Jurkat, Clone E6-1 (cell line): ENCODE data around the gene SLC45A3.
A peak's percentile ranks its signal among the peaks of the same experiment; 100 is the strongest.

Experiments
- DNase-seq: peaks from one replicate; pipeline ENCODE4 v3.0.0-alpha.2; 2011; ENCODE audit warnings: low read depth, low spot score
- H3K4me3 ChIP-seq: 2 replicates; pipeline ENCODE4 v1.5.1; 2011; ENCODE audit warnings: mild to moderate bottlenecking, low read length, control low read depth, moderate library complexity

Gene SLC45A3

DNA sequence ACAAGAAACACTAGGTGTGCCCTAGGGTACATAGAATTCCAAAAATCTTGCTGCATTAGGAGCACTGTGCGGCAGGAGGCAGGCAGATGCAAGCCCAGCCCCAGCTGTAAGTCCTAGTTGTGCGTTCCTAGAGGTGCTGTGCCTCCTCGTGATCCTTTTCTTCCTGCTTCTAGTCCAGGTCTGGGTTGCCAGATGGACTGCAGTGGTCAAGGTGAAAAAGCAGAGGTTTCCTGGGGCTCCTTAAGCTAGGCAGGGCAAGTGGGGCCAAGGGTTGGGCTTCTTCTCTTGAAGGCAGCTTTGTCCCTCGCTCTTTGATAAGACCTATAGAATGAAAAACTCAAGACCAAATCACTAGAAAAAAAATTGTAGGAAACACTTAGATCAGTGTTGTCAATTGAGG, 21.6 kb upstream of the SLC45A3 start:
- H3K4me3 ChIP-seq = no peak overlapping the region
- DNase-seq = no peak

- no peak overlapping the region for H3K4me3 ChIP-seq
- no peak for DNase-seq
Observed at GRCh38 chr1:205701420-205701819, 21.1 kb upstream of the SLC45A3 start.

- DNase-seq = no peak
Observed at GRCh38 chr1:205700865-205701401, 20.6 kb upstream of the SLC45A3 start.

DNA sequence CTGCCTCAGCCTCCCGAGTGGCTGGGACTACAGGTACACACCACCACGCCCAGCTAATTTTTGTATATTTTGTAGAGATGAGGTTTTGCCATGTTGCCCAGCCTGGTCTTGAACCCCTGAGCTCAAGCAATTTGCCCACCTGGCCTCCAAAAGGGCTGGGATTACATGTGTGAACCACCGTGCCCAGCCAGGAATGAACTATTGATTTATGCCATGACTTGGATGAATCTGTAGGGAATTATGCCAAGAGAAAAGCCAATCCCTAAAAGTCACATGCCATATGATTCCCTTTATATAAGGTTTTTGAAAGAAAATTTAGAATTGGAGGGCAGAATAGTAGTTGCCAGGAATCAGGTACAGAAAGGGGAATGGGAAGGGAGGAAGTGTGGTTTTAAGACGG, 19.1 kb upstream of the SLC45A3 start:
- H3K4me3 ChIP-seq = no peak overlapping the region
- no peak for DNase-seq

More at GRCh38 chr1:205700865-205701401, 20.6 kb upstream of the SLC45A3 start:
- H3K4me3 ChIP-seq = no peak overlapping the region

- no peak overlapping the region for H3K4me3 ChIP-seq
- no peak for DNase-seq
Observed at GRCh38 chr1:205698921-205699320, 18.6 kb upstream of the SLC45A3 start.

DNA sequence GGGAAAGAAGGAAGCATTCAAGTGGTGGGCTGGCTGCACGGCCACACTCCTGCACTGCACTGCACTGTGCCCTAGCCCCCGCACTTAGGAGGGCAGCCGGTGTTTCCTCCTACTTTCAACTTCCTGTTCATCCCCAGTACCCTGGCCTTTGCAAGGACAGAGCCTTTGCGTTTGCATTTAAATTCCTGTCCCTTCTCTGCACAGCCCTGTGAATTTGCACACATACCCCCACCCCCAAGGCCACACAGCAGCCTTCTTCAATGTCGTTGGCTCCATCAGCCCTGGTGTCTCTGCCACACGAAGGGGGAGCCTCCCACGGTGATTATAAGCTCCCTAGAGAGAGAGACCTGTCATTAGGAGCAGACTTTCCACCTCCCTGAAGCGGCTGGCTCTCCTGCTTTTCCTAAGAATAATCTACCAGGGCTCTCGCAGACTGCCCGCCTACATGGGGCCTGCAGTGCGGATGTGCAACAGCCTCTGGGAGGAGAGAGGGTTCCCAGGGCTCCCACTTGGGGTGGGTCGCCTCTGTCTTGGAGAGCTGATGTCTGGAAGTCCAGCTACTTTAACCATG, 13.2 kb upstream of the SLC45A3 start:
- no peak overlapping the region for H3K4me3 ChIP-seq
- no peak for DNase-seq

- DNase-seq = no peak
- no peak overlapping the region for H3K4me3 ChIP-seq
Observed at GRCh38 chr1:205692423-205692822, 12.1 kb upstream of the SLC45A3 start.

DNA sequence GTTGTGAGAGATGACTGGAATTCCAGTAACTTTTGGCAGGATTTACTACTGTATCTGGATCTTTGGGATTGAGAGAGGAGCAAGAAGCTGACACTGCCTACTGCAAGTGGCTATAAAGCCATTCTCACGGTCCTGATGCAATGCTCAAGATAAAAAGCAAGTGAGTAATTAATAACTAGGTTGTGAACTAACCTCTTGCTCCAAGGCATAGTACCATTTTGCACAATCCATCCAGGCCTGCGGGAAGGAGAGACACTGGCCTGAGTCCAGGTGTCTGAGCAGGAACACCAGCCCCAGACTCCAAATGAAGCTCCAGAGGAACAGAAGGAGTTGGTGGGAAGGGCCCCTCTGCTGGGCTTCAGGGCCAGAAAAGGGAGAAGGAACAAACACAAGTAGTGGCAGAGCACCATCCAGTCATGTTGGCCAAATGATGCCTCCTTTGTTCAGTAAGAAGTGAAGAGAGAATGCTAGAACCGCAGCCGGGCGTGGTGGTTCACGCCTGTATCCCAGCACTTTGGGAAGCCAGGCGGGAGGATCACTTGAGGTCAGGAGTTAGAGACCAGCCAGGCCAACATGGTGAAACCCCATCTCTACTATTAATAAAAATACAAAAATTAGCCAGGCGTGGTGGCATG, 9.9 kb upstream of the SLC45A3 start:
- DNase-seq = no peak
- H3K4me3 ChIP-seq = no peak overlapping the region

- H3K4me3 ChIP-seq = no peak overlapping the region
- DNase-seq = no peak
Observed at GRCh38 chr1:205689479-205689878, 9.2 kb upstream of the SLC45A3 start.

DNA sequence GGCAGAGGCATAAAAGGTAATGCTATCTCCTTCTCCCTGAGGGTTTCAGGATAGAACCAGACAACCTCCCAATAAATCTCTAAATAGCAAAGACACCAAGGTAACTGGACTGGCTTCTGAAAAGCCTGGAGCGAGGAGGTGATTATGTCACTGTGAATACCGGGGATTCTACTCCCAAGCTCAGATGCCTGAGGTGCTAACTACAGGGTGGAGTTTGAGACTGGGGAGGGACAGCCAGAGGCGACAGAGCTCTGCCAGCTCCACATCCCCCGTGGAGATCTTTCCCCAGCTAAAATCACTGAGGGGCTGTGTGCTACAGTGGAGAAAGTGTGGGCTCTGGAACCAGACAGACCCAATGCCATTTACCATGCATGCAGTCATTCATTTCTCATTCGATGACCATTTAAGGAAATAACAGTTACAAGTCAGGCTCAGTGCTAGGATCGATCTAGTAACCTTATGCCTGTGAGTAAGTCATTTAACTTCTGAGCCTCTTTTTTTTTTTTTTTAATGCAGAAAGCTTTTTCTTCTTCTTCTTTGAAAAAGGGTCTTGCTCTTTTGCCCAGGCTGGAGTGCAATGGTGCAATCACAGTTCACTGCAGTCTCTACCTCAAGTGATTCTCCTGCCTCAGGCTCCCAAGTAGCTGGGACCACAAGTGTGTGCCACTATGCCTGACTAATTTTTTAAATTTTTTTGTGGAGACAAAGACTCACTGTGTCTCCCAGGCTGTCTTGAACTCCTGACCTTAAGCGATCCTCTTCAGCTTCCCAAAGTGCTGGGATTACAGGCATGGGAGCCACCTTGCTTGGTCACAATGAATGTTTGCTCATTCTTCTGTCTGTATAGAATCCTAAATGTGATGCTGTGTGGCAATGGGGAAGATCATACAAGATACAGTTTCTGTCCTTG, 8.1 kb upstream of the SLC45A3 start:
- H3K4me3 ChIP-seq = no peak overlapping the region
- DNase-seq = no peak

- DNase-seq = no peak
- H3K4me3 ChIP-seq = no peak overlapping the region
Observed at GRCh38 chr1:205687242-205687641, 6.9 kb upstream of the SLC45A3 start.

- DNase-seq = no peak
- H3K4me3 ChIP-seq = no peak overlapping the region
Observed at GRCh38 chr1:205681364-205681763, 1.1 kb upstream of the SLC45A3 start.

DNA sequence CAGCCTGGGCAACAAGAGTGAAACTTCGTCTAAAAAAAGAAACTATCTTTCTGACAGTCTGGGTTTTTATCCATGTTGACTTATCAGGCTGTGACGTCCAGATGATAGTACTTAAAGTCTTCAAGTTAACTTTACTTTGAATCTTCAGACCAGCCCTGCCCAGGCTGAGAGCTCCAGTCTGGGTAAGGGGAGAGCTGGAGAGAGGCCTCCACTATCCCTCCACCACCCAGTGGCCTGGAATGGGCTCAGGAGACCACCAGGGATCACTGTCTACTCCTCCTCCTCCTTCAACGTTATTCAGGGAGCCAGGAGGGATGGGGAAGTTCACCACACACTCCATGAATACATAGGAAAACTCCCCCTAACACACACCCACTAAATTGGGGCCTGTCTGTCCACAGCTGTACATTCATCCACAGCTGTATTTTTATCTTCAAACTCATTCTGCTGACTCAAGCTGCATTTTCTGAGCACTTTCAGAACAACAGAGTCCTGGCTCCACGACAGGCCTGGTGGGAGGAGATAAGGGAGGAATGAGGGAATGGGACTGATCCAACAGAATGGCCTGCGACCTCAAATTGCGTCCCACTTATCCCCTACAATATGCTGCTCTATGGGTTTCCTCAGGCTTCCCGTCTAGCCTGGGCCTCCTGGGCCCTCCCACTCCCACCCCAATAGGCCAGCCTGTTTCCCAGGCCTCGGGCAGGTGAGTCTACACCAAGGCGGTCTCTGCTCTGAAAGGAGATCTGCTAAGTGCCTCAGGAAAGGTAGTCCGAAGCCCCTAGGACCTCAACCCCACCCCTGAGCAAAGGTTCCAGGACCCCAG, 1.8 kb downstream of the SLC45A3 start:
- no peak overlapping the region for H3K4me3 ChIP-seq
- no peak for DNase-seq

DNA sequence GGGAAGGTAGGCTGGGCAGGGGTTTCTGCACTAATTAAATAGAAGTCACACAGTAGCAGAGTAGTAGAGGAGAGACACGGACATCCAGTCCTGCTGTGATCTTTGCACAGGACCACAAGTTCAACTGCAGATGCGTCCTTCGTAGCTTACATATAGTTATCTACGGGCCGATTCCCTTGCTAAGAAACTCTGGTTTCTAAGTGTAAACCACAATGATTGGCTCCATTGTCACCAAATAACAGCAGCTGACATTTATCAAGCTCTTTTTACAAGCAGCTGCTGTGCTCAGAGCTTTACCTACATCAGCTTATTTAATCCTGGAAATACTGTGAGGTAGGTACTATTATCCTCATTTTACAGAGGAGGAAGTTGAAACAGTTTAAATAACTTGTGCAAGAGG, 3.1 kb downstream of the SLC45A3 start:
- DNase-seq = peak; percentile 9
- no peak overlapping the region for H3K4me3 ChIP-seq

DNA sequence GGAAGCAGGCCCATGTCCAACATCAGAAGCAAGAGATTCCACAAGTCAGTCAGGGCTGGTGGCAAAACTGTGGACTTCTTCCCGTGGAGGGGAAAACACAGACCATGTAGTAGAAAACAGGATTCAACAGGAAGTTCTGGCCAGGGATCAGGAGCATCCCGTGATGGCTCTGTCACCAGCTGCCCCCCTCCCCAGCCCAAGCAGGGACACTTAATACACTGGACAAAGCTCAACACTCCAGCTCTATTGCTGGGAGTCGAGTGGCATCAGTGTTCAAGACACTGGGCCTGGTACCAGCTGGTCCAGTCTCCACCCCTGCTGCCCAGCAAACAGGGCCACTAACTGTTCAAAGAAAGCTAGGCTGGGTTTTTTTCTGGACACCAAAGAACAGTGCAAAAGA, 3.7 kb downstream of the SLC45A3 start:
- H3K4me3 ChIP-seq = no peak overlapping the region

DNA sequence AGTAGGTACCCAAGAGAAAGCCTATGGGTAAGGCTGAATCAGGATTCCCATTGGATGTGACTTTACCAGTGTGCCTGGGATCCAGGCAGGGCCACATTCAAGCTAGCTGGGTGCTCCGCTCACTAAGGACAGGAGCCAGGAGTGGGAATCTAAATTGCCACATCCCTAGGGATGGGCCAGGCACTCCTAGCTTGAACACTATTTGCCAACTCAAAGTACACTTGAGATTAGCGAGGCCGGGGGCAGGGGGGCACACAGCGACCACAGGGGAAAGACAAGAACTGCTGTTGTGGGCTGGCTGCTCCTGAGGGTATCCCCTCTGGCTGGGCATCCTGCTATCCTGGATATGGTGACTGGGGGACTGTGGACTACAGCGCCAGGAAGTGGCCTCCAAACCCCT, 4.3 kb downstream of the SLC45A3 start:
- DNase-seq = no peak
- no peak overlapping the region for H3K4me3 ChIP-seq

More for the DNA sequence above, 3.7 kb downstream of the SLC45A3 start:
- DNase-seq = no peak

DNA sequence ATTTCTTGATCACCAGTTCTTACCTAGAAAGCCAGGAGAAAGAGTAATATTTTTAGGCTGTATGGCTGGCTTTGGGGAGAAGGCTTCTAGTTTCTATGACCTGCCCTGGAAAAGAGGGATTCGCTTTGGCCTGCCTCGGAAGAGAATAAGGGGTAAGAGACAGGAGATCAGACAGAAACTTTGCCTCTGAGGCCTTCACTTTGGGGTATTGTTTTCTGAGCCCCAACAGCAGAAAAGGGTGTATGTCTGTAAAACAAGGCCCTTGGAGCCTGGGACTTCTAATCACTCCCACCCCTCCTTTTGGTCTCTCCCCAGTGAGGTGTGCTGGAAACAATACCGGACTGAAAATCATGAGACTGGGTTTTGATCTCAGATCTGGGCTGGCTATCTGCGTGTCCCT, 5.1 kb downstream of the SLC45A3 start:
- no peak overlapping the region for H3K4me3 ChIP-seq
- DNase-seq = no peak

DNA sequence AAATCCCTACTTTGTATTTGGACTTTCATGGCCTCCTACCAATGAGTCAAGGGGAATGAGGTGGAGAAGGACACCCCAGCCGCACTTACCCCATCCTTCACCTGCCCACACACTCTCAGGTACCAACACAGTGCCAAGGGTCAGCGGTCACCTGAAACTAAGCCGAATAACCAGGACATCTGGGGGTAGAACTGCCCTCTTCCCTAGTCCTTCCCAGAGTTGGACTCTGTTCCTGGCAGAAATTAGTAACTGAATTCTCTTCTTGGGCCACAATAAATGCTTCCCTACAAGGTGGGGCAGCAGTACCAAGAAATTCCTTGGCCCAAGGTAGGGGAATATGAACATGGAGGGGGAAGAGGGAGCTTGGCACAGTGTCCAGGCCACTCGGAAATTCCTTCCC, 7.3 kb downstream of the SLC45A3 start:
- no peak for DNase-seq
- no peak overlapping the region for H3K4me3 ChIP-seq

DNA sequence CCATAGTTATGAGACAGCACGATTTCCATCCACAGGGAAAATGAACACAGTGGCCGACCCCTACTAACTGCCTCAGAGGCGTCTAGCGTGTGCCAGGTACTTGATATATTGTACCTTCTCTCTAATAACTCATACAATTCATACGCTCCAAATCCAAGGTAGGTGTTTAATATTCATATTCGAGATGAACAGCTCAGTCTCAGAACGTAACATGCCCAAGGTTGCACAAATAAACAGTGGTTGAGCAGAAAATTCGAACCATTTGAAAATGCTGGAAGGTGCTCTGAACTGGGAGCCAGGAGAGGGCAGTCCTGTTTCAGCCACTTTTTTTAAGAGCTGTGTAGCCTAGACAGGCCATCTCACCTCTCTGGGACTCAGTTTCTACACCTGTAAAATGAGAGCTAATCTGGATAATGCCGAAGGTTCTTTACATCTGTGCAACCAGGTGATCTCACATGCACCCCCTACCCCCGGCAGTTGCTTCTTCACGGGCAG, 7.9 kb downstream of the SLC45A3 start:
- H3K4me3 ChIP-seq = no peak overlapping the region
- DNase-seq = no peak
